SJCRH30 (cell line): ENCODE measurements around the gene ZNF620. TPM values are rescaled to one million over a fixed set of nuclear protein-coding genes. Genes with fewer than 3 reads are reported as not detected.
A peak's percentile ranks its signal among the peaks of the same experiment; 100 is the strongest.

Experiments used
- DNase-seq, 2 experiments: peaks; one replicate each; pipeline ENCODE4 v3.0.0-alpha.2; 2015 to 2020
- H3K27ac ChIP-seq: fragments of 250-450 bp; sonication (Bioruptor Pico); 2 replicates; pipeline ENCODE4 v1.5.1; 2020; ENCODE audit warnings: mild to moderate bottlenecking, moderate library complexity
- H3K27me3 ChIP-seq: fragments of 250-450 bp; sonication (Bioruptor Pico); 2 replicates; pipeline ENCODE4 v1.5.1; 2020; ENCODE audit warnings: mild to moderate bottlenecking, moderate library complexity
- H3K36me3 ChIP-seq: fragments of 250-450 bp; sonication (Bioruptor Pico); 2 replicates; pipeline ENCODE4 v1.5.1; 2020; ENCODE audit warnings: mild to moderate bottlenecking, moderate library complexity
- H3K4me1 ChIP-seq: fragments of 250-450 bp; sonication (Bioruptor Pico); 2 replicates; pipeline ENCODE4 v1.5.1; 2020; ENCODE audit warnings: mild to moderate bottlenecking, moderate library complexity
- H3K4me3 ChIP-seq: fragments of 250-450 bp; sonication (Bioruptor Pico); 2 replicates; pipeline ENCODE4 v1.5.1; 2020; ENCODE audit warnings: mild to moderate bottlenecking, moderate library complexity
- H3K9me3 ChIP-seq: fragments of 250-450 bp; sonication (Bioruptor Pico); replicated peaks from 2 replicates; pipeline ENCODE4 v1.5.1; 2020; ENCODE audit warnings: mild to moderate bottlenecking, moderate library complexity
- total RNA-seq: library from RNA; depleted of rRNA; stranded (reverse); fragments of >200 nt; shearing (Covaris generic); gene quantifications from 2 replicates; pipeline ENCODE4 v1.2.3, GENCODE V29; 2014

ZNF620 gene
- total RNA-seq, 1 experiment from 2014 or later: 6.1 TPM

DNA sequence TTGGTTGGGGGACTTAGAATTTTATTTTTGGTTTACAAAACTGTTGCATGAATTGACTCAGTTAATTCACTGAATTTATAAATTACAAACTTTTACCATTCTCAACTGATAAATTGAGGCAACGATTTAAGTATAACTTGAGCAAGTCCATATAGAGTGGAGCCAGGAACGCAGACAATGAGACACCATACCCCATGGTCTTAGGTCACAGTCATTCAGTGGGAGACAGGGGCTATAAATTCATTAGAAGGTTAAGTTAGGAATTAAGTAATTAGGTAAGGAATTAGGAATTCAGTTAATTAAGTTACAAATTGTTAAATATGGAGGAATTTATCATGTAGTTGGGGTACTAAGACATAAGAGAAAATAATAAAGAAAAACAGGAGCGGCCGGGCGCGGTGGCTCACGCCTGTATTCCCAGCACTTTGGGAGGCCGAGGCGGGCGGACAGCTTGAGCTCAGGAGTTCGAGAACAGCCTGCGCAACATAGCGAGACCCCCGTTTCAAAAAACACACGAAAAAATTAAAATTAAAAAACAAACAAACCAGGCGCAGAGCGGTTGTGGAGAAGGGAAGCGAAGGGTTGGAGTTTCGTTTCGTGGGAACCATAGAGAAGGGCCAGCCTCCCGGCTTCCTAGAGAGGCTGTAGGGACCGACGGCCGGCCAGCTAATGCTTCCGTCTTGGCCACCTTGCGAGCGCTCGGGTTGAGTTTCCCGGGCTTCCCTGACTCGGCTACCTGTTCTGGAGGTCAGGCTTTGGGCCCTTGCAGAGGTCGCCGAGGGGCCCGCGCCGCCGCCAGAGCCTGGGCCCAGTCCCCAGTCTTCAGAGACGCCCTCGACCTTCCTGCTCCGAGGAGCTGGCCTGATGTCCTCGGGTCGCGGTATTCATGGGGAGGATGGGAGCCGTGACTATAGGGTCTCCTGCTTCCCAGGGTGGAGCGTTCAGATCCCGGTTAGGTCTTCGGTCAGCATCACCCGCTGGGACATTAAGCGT, 29.1 kb upstream of the ZNF620 start, which contains the start of gene ZNF619:
TSS of gene ZNF619 (plus strand) at position 645 of the 993 bp plus-strand sequence. CDS start 858 bp downstream, outside the sequence.
- Histone ChIP-seq H3K9me3 (no peaks in the 10 kb centered on the region), H3K4me3 (peak within 1 kb of the TSS; percentile 80), H3K27ac (peak within 1 kb of the TSS; percentile 31; the same call in 1 of the 2 replicates), H3K36me3 (no peaks in the 10 kb centered on the region), H3K4me1 (no peaks in the 10 kb centered on the region), H3K27me3 (no peaks in the 10 kb centered on the region)
- peak; percentile 52 to 72 for DNase-seq

DNA sequence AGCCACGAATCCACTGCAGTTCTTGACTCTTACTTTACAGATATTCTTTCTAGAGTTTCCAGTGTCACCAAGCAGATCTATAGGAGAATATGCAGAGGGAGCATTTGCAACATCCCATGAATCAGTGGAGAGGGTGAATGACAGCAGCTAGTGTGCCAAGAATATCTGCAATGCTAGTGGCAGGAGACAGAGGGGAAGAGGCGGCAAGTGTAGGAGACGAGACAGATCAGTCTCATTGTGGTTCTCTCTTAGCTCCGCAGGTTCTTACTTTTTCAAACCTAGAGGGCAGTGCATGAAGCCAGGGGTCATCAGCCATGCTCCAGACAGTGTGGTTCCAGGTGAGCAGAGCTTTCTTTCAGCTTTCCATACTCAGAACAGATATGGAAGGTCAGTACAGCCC, 28.2 kb upstream of the ZNF620 start:
- H3K27ac ChIP-seq: no peak overlapping the region
- no peaks in the 10 kb centered on the region for H3K4me1 ChIP-seq
- no peaks in the 10 kb centered on the region for H3K9me3 ChIP-seq
- peak overlapping the region; percentile 80 for H3K4me3 ChIP-seq
- H3K36me3 ChIP-seq: no peaks in the 10 kb centered on the region
- no peak for DNase-seq
- no peaks in the 10 kb centered on the region for H3K27me3 ChIP-seq

DNA sequence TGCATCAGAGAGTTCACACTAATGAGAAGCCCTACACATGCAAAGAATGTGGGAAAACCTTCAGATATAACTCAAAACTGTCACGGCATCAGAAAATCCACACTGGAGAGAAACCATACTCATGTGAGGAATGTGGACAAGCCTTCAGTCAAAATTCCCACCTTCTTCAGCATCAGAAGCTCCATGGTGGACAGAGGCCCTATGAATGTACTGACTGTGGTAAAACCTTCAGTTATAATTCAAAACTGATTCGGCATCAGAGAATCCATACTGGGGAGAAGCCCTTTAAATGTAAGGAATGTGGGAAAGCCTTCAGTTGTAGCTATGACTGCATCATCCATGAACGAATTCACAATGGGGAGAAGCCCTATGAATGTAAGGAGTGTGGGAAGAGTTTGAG, 18.7 kb upstream of the ZNF620 start:
- Histone ChIP-seq H3K36me3 (no peaks in the 10 kb centered on the region), H3K4me3 (no peak overlapping the region)

DNA sequence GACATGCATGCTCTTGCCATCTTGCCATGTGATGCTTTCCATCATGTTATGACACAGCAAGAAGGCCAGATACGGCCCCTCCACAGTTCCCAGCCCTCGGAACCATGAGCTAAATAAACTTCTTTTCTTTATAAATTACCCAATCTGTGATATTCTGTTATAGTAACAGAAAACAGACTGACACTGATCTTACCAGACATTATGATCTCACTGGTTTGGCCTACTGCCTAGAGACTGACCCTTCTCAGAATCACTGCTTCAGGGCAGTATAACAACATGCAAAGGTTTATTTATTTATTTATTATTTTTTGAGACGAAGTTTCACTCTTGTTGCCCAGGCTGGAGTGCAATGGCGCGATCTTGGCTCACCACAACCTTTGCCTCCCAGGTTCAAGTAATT, 14.9 kb upstream of the ZNF620 start:
- H3K36me3 ChIP-seq: no peaks in the 10 kb centered on the region
- H3K27ac ChIP-seq: no peak overlapping the region
- H3K4me1 ChIP-seq: no peaks in the 10 kb centered on the region
- no peak overlapping the region for H3K4me3 ChIP-seq
- H3K27me3 ChIP-seq: no peaks in the 10 kb centered on the region
- no peak for DNase-seq
- no peaks in the 10 kb centered on the region for H3K9me3 ChIP-seq

More for the DNA sequence above, 18.7 kb upstream of the ZNF620 start:
- Histone ChIP-seq H3K4me1 (no peaks in the 10 kb centered on the region), H3K9me3 (no peaks in the 10 kb centered on the region), H3K27me3 (no peaks in the 10 kb centered on the region), H3K27ac (no peak overlapping the region)
- no peak for DNase-seq

DNA sequence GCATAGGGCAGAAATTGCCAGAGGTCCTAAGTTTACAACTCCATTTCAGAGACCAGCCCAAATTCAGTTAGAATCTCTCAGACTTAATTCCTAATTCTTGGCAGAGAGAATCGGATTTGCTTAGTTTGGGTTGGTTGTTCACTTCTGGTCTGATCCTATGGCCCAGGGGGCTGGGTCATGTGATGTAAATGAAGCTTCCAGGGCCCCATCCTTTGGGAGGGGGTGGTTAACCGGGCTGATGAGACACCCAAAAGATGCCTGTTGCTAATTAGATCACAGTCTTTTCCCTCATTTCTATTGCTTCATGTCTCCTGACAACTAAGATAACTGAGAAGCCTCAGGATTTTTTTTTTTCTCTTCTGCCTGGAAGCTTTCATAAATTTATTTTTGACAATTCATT, 11.1 kb upstream of the ZNF620 start:
- DNase-seq: no peak
- Histone ChIP-seq H3K27me3 (no peaks in the 10 kb centered on the region), H3K9me3 (no peaks in the 10 kb centered on the region)

DNA sequence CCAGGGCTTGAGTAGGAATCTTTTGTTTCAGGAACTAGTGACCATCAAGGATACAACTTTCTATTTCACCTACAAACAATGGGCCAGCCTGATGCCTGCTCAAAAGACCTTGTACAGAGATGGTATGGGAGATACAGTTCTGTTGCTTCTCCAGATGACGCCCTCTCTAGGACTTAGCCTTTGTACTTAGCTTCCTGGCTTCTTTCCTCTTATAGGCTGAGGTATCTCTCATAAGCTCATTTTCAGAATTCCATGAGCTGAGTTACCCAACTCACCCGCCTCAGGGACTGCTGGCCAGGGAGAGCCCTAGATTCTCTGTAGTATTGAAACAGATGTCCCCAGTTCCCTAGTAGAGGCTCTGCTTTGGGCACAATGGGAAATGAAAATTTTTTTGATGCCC, 8.6 kb upstream of the ZNF620 start:
- Histone ChIP-seq H3K4me1 (no peaks in the 10 kb centered on the region), H3K4me3 (no peak overlapping the region), H3K36me3 (no peaks in the 10 kb centered on the region), H3K27ac (no peak overlapping the region), H3K27me3 (no peaks in the 10 kb centered on the region), H3K9me3 (no peaks in the 10 kb centered on the region)
- no peak for DNase-seq

More for the DNA sequence above, 11.1 kb upstream of the ZNF620 start:
- no peaks in the 10 kb centered on the region for H3K36me3 ChIP-seq
- H3K27ac ChIP-seq: no peak overlapping the region
- no peaks in the 10 kb centered on the region for H3K4me1 ChIP-seq
- no peak overlapping the region for H3K4me3 ChIP-seq

DNA sequence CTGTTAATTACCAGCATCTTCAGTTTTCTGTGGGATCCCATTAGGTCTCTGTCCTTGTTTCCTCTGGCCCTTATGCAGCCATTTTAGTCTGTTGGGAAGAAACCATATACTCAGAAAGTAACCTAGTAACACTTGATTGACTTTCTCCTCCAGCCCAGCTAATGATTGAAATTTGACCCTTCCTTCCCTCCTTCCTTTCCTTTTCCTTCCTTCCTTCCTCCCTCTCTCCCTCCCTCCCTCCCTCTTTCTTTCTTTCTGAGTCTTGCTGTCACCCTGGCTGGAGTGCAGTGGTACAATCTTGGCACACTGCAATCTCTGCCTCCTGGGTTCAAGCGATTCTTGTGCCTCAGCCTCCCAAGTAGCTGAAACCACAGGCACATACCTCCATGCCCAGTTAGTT, 5.9 kb upstream of the ZNF620 start:
- H3K36me3 ChIP-seq: no peaks in the 10 kb centered on the region
- H3K27me3 ChIP-seq: no peaks in the 10 kb centered on the region
- H3K9me3 ChIP-seq: no peaks in the 10 kb centered on the region
- no peak for DNase-seq
- H3K4me1 ChIP-seq: no peaks in the 10 kb centered on the region
- no peak overlapping the region for H3K4me3 ChIP-seq
- H3K27ac ChIP-seq: no peak overlapping the region

DNA sequence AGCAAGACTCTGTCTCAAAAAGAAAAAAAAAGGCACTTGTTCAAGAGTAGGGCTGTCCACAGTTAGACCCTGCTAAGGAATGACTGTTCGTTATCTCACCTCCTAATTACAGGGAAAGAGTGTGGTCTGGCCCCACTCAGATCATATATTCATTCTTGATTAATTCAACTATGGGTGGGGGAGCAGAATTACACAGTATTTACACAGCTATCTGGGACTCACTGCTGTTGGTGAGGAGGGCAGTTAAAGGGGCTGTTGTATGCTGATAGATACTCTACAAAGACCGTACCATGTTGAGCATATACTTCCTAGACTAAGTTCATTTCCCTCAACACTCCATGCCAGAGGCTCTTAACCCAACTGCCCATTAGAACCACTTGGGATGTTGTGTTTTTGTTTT, 3.8 kb upstream of the ZNF620 start:
- Histone ChIP-seq H3K36me3 (no peaks in the 10 kb centered on the region), H3K27ac (no peak overlapping the region), H3K4me1 (no peaks in the 10 kb centered on the region), H3K27me3 (no peaks in the 10 kb centered on the region), H3K9me3 (no peaks in the 10 kb centered on the region), H3K4me3 (no peak overlapping the region)
- DNase-seq: no peak

DNA sequence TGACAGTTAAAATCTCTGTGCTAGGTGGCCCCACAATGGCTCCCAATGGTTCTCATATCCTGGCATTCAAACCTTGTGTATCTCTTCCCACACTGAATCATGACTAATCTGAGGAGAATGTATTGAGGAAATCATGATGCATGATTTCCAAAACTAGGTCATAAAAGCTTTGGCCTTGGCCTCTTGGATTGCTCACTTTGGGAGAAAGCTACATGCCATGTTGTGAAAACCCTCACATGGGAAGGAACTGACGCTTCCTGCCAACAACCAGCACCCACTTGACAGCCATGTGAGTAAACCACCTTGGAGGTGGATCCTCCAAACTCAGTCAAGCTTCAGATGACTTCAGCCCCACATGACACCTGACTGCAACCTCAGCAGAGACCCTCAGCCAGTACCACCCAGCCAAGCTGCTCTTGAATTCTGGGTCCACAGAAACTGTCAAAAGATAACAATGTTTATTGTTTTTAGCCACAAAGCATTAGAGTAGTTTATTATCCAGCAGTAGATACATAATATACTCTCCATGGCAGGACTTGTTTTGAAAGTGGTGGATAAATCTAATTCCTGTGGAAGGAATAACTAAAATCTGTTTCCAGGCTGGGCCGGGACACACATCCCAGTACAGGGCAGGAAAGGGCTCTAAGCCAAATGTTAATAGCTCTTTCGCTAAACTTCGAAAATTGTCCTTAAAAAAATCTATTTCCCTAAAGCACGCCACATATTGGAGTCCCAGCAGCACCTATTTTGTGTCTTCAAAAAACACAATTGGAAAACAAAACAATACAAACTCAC, 1.0 kb upstream of the ZNF620 start:
- Histone ChIP-seq H3K36me3 (no peaks in the 10 kb centered on the region), H3K4me3 (peak overlapping the region; percentile 66; the same call in 1 of the 2 replicates), H3K4me1 (no peaks in the 10 kb centered on the region), H3K9me3 (no peaks in the 10 kb centered on the region), H3K27me3 (no peaks in the 10 kb centered on the region), H3K27ac (no peak overlapping the region)
- no peak for DNase-seq

DNA sequence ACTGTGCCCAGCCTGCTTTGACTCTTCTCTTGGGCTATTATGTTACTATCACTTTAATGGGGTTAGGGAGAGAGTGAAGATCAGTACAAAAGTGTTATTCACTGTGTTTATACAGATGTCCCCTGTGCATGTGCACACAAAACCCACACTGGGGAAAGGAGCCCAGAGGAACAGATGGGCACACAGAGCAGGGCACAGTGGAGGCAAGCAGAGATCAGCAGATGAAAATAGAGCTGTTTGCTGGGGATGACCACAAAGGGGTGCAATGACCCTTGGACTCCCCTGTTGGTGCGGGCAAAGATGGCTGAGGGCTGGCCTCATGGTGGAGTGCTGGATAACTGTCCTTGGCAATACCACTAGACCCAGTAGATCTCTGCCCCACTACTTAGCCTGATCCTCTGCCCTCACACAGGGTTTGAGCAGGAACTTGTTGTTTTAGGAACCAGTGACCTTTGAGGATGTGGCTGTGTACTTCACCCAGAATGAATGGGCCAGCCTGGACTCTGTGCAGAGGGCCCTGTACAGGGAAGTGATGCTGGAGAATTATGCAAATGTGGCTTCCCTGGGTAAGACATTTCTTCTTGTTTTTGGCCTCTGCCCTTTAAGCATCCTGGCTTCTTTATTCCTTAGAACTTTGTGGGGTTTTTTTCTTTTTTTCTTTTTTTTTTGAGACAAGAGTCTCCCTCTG, 5.3 kb downstream of the ZNF620 start:
- Histone ChIP-seq H3K4me1 (no peaks in the 10 kb centered on the region), H3K9me3 (no peaks in the 10 kb centered on the region), H3K4me3 (no peak overlapping the region), H3K36me3 (no peaks in the 10 kb centered on the region), H3K27ac (no peak overlapping the region), H3K27me3 (no peaks in the 10 kb centered on the region)
- no peak for DNase-seq

DNA sequence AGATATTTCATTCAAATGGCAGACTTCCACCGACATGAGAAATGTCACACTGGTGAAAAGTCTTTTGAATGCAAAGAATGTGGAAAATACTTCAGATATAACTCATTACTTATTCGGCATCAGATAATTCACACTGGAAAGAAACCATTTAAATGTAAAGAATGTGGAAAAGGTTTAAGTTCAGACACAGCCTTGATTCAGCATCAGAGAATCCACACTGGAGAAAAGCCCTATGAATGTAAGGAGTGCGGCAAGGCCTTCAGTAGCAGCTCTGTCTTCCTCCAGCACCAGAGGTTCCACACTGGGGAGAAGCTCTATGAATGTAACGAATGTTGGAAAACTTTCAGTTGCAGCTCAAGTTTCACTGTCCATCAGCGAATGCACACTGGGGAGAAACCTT, 10.4 kb downstream of the ZNF620 start:
- H3K36me3 ChIP-seq: no peaks in the 10 kb centered on the region
- no peak overlapping the region for H3K27ac ChIP-seq
- DNase-seq: no peak
- H3K4me3 ChIP-seq: no peak overlapping the region
- no peaks in the 10 kb centered on the region for H3K27me3 ChIP-seq
- no peaks in the 10 kb centered on the region for H3K4me1 ChIP-seq
- H3K9me3 ChIP-seq: no peaks in the 10 kb centered on the region

DNA sequence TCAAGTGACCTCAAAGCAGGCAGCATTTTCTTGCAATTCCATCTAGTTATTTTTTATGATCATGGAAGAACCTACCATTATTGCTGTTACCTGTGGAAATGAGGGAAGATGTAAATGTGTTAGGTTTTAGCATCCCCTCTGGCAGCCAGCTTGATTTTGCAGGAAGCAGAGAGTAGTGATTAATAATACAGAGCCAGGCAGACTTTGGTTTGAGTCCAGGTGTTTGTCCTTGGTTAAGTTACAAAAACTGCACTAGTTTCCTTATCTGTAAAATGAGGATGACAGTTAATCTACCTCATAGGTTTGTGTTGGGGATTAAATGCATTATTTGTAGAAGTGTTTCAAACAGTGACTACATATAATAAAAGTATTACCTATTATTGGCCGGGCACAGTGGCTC, 12.2 kb downstream of the ZNF620 start:
- Histone ChIP-seq H3K27me3 (no peaks in the 10 kb centered on the region), H3K36me3 (no peaks in the 10 kb centered on the region), H3K4me3 (no peak overlapping the region), H3K27ac (no peak overlapping the region), H3K9me3 (no peaks in the 10 kb centered on the region), H3K4me1 (no peaks in the 10 kb centered on the region)
- no peak for DNase-seq

DNA sequence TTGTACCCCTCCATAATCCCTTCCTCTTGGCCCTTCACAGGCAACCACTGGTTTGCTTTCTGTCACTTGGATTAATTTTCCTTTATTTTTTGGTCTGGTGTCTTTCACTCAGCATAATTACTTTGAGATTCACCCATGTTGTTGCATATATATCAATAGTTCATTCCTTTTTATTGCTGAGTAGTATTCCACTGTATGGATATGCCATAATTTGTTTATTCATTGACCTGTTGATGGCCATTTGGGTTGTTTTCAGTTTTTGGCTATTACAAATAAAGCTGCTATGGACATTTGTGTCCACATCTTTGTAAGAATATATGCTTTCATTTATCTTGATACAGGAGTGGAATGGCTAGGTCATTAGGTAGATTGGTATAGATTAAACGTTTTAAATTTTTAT, 13.0 kb downstream of the ZNF620 start:
- no peak overlapping the region for H3K27ac ChIP-seq
- no peaks in the 10 kb centered on the region for H3K36me3 ChIP-seq
- no peaks in the 10 kb centered on the region; the same call in 1 of the 2 replicates for H3K4me1 ChIP-seq
- H3K27me3 ChIP-seq: no peaks in the 10 kb centered on the region
- H3K9me3 ChIP-seq: no peaks in the 10 kb centered on the region
- no peak for DNase-seq
- H3K4me3 ChIP-seq: no peak overlapping the region

DNA sequence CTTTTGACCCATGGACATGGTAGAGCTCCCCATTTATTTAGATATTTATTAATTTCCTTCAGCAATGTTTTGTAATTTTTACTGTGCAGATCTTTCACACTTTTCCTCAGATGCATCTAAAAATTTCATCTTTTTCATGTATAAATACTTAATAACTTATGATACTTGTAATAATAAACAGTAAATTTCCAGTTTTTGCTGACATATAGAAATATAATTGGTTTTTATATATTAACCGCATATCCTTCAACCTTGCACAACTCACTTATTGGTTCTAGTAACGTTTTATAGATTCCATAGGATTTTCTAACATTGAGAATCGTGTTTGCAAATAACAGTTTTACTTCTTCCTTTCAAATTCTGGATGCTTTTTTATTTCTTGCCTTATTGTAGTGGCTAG, 15.4 kb downstream of the ZNF620 start:
- no peak overlapping the region for H3K27ac ChIP-seq
- no peaks in the 10 kb centered on the region for H3K27me3 ChIP-seq
- no peak overlapping the region for H3K4me3 ChIP-seq
- no peaks in the 10 kb centered on the region; the same call in 1 of the 2 replicates for H3K4me1 ChIP-seq
- no peaks in the 10 kb centered on the region for H3K9me3 ChIP-seq
- no peak for DNase-seq
- H3K36me3 ChIP-seq: no peaks in the 10 kb centered on the region
